ENCODE results near the gene S100A12. TPM values are rescaled to one million over a fixed set of nuclear protein-coding genes. Genes with fewer than 3 reads are reported as not detected.

S100A12 gene
- total RNA-seq, 1 experiment from 2014 or later: not detected

GRCh38 chr1:153404086-153404635 is 28.7 kb upstream of the S100A12 start:
- POLR2A ChIA-PET (ENCODE audit: unreplicated experiment): no interaction called here
- H3K4me2 ChIP-seq (ENCODE audit: low read length): no peak overlapping the region
- H3K36me3 ChIP-seq (ENCODE audit: low read depth, low read length): no peaks in the 10 kb centered on the region
- intact Hi-C loops (cut with micrococcal nuclease): loop anchor here (2.0 kb wide), 1 partner anchor 49 kb away; no protein-coding TSS in a partner anchor
- no peak overlapping the region for H3K9ac ChIP-seq (ENCODE audit: low read length)
- H3K9me2 ChIP-seq (replicated peaks; ENCODE audit: low read length): no peaks in the 10 kb centered on the region
- no peaks in the 10 kb centered on the region for H3F3A ChIP-seq (ENCODE audit: low read length, unreplicated experiment)
- CTCF ChIA-PET: interaction anchor here (0.6 kb wide), 2 partner anchors 23 to 90 kb away, joined by 4 to 5 read pairs; no protein-coding TSS in a partner anchor
- H3K4me1 ChIP-seq (ENCODE audit: insufficient read depth, low read length): no peaks in the 10 kb centered on the region
- TF ChIP-seq EZH2phosphoT487 (IDR thresholded peaks at IDR 0.05; ENCODE audit: borderline replicate concordance, low read length) (no peak), EZH2 (IDR thresholded peaks at IDR 0.05; ENCODE audit: low read length, unreplicated experiment) (no peak), CTCF (conservative IDR thresholded peaks at IDR 0.05; ENCODE audit: low read depth, low read length) (no peak)
- H3K27ac ChIP-seq (ENCODE audit: low read length): no peak overlapping the region
- no peaks in the 10 kb centered on the region for H3K79me2 ChIP-seq (ENCODE audit: low read length)
- H4K20me1 ChIP-seq (ENCODE audit: low read length): no peaks in the 10 kb centered on the region
- DNase-seq (no peak), ATAC-seq (no peak)
- no TSS peak for BruUV-seq (replicated peaks)
- H3K4me3 ChIP-seq (ENCODE audit: low read length): no peak overlapping the region
- no peak overlapping the region for H2AFZ ChIP-seq (ENCODE audit: low read length)
- no peaks in the 10 kb centered on the region for H3K9me3 ChIP-seq (ENCODE audit: low read length)
- H3K27me3 ChIP-seq (ENCODE audit: low read length): peaks cover 81% of the 10 kb centered on the region

- Histone ChIP-seq H3K9me2 (replicated peaks; ENCODE audit: low read length) (no peaks in the 10 kb centered on the region), H3K27ac (ENCODE audit: low read length) (no peak overlapping the region), H2AFZ (ENCODE audit: low read length) (no peak overlapping the region), H3K4me2 (ENCODE audit: low read length) (no peak overlapping the region), H4K20me1 (ENCODE audit: low read length) (no peaks in the 10 kb centered on the region), H3K4me1 (ENCODE audit: insufficient read depth, low read length) (no peaks in the 10 kb centered on the region), H3K9ac (ENCODE audit: low read length) (no peak overlapping the region), H3K4me3 (ENCODE audit: low read length) (no peak overlapping the region), H3K27me3 (ENCODE audit: low read length) (peaks cover 87% of the 10 kb centered on the region), H3F3A (ENCODE audit: low read length, unreplicated experiment) (no peaks in the 10 kb centered on the region), H3K79me2 (ENCODE audit: low read length) (no peaks in the 10 kb centered on the region), H3K9me3 (ENCODE audit: low read length) (no peaks in the 10 kb centered on the region), H3K36me3 (ENCODE audit: low read depth, low read length) (no peaks in the 10 kb centered on the region)
- POLR2A ChIA-PET (ENCODE audit: unreplicated experiment): no interaction called here
- intact Hi-C loops (cut with micrococcal nuclease): loop anchor here (2.0 kb wide), 1 partner anchor 49 kb away; no protein-coding TSS in a partner anchor
- DNase-seq (no peak), ATAC-seq (no peak)
- CTCF ChIA-PET: interaction anchor here (0.6 kb wide), 1 partner anchor 23 kb away, joined by 5 read pairs; no protein-coding TSS in a partner anchor
- no TSS peak for BruUV-seq (replicated peaks)
- TF ChIP-seq EZH2 (IDR thresholded peaks at IDR 0.05; ENCODE audit: low read length, unreplicated experiment) (no peak), EZH2phosphoT487 (IDR thresholded peaks at IDR 0.05; ENCODE audit: borderline replicate concordance, low read length) (no peak), CTCF (conservative IDR thresholded peaks at IDR 0.05; ENCODE audit: low read depth, low read length) (no peak)
Measured at GRCh38 chr1:153403421-153404085, 28.1 kb upstream of the S100A12 start.

- no peak overlapping the region for H3K9ac ChIP-seq (ENCODE audit: low read length)
- H3K79me2 ChIP-seq (ENCODE audit: low read length): no peaks in the 10 kb centered on the region
- H4K20me1 ChIP-seq (ENCODE audit: low read length): no peaks in the 10 kb centered on the region
- no peak overlapping the region for H3K4me2 ChIP-seq (ENCODE audit: low read length)
- no peak overlapping the region for H2AFZ ChIP-seq (ENCODE audit: low read length)
- no peak overlapping the region for H3K27ac ChIP-seq (ENCODE audit: low read length)
- no TSS peak for BruUV-seq (replicated peaks)
- TF ChIP-seq EZH2 (IDR thresholded peaks at IDR 0.05; ENCODE audit: low read length, unreplicated experiment): no peak
- H3K27me3 ChIP-seq (ENCODE audit: low read length): peaks cover 90% of the 10 kb centered on the region
- CTCF ChIA-PET: no interaction called here
- ATAC-seq (no peak), DNase-seq (no peak)
- no peaks in the 10 kb centered on the region for H3K9me2 ChIP-seq (replicated peaks; ENCODE audit: low read length)
- no peaks in the 10 kb centered on the region for H3K9me3 ChIP-seq (ENCODE audit: low read length)
- POLR2A ChIA-PET (ENCODE audit: unreplicated experiment): no interaction called here
- no peaks in the 10 kb centered on the region for H3F3A ChIP-seq (ENCODE audit: low read length, unreplicated experiment)
- intact Hi-C loops (cut with micrococcal nuclease): no loop called here
- no peaks in the 10 kb centered on the region for H3K4me1 ChIP-seq (ENCODE audit: insufficient read depth, low read length)
- H3K36me3 ChIP-seq (ENCODE audit: low read depth, low read length): no peaks in the 10 kb centered on the region
- no peak overlapping the region for H3K4me3 ChIP-seq (ENCODE audit: low read length)
Measured at GRCh38 chr1:153402226-153402625, 26.8 kb upstream of the S100A12 start.
